NCI-H2107 (cell line): Measurements from ENCODE around the gene AOX1.
"Not testable (repeated sequence)": the region's sequence is repeated elsewhere in the genome, so short reads cannot be mapped to it uniquely, and the experiment has no call there.

Experiments used
- DNase-seq: peaks from one replicate; lab custom pipeline; 2025; lab: John Stamatoyannopoulos, UW

The AOX1 gene

GRCh38 chr2:200702646-200703118 is 116.9 kb downstream of the AOX1 start:
- DNase-seq = no peak

- peak; percentile 48 for DNase-seq
These were observed 117.5 kb downstream of the AOX1 start for GRCh38 chr2:200703127-200703925.

- DNase-seq = no peak
These were observed 118.3 kb downstream of the AOX1 start for GRCh38 chr2:200703926-200704637.

GRCh38 chr2:200705305-200706041 is 119.7 kb downstream of the AOX1 start:
- no peak for DNase-seq

- no peak for DNase-seq
These were observed 123.1 kb downstream of the AOX1 start for GRCh38 chr2:200708943-200709342.

- DNase-seq = peak; percentile 84
These were observed 127.3 kb downstream of the AOX1 start for GRCh38 chr2:200713003-200713703.

GRCh38 chr2:200713704-200714064 is 127.9 kb downstream of the AOX1 start:
- DNase-seq = no peak

GRCh38 chr2:200715014-200715413 is 129.2 kb downstream of the AOX1 start:
- DNase-seq = not testable (repeated sequence)

GRCh38 chr2:200716386-200716785 is 130.6 kb downstream of the AOX1 start:
- DNase-seq = no peak
